HG02610 (cell line): ENCODE data around the gene ANKRD27.
"Not testable (repeated sequence)": the region's sequence is repeated elsewhere in the genome, so short reads cannot be mapped to it uniquely, and the experiment has no call there.

ENCODE experiments used
- ATAC-seq: cut with Tn5 transposase; IDR thresholded peaks from one replicate; pipeline ENCODE4 v1.9.1; 2021; ENCODE audit warnings: mild to moderate bottlenecking, moderate library complexity; ENCODE audit not compliant: unreplicated experiment

The ANKRD27 gene

DNA sequence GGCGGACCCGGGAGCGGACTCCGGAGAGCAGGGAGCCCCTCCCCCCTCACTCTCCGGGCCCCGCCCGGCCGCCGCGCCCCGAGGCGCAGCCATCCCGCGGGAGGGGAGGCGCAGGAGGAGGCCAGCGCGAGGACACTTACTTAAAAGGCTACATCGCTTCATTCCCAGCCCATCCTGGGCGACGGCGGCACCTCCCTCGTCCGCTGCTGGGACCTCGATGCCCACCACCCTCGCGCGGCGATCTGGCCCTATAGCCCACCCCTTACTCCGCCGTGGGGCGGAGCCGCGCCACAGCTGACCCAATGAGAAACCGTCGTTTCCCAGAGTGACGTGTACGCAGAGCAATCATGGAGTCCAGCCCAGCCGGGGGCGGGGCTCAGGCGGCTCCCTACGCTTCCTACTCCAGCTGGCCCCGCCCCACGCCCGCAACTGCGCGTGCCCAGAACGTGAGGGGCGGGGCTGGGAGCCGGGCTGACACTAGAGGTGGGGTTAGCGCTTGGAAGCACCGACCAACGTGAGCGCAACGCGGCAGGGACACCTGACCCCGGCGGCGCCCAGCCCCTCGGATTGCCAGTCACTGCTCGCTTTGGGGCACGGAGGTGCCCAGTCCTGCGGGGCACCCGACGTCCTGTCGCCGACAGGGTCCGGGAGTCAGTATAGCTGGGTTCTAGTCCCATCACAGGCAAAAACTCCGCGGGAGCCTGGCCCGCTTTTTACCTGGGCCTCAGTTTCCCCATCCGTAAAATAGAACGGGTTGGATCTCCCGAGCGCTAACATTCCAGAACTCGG lies at the start of gene ANKRD27:
TSS of gene ANKRD27 (minus strand) at position 250 of the 789 bp plus-strand sequence. CDS start 16,165 bp downstream, outside the sequence.
- peak; percentile 99 for ATAC-seq

DNA sequence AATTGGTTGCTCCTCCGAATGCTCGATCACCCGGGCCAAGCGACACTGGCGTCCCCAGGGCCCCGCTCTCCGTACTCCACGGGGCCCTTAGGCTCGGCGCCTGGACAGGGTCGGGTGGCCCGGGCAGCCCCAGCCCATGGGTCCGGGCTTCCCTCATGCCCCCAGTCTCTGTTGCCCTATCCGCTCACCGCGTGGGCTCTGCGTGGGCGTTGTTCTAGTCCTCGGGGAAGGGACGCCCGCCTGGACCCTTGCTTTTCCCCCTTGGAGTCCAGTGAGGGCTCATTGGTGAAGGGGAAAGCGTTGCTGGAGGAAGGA lies 45.9 kb upstream of the ANKRD27 start:
- ATAC-seq: no peak

DNA sequence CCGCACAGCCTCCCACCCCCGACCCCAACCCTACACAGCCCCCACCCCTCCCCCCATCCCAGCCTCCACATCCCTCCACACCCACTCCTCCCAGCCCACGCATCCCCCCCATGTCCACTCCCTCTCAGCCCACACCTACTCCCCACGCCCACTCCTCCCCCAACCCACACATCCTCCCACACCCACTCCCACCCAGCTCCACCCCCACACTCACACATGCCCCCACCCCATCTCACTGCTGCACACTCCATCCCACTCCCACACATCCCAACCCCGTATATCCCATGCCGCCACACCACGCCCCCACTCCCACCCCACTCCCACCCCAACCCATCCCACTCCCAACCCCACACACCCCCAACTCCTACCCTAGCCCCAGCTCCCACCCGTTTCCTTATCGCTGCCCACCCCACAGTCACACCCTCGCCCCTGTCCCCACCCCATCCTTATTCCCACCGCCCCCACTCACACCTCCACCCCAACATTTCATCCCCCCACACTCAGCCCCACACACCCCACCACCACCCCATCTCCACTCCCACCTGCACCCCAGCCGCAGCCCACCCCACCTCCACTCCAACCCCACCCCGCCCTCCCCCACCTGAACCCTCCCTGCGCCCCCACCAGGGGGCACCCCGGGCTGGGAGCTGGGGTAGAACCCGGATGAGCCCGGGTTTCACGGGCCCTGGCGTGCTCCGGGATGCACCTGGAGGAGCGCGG lies 45.4 kb upstream of the ANKRD27 start:
- ATAC-seq: no peak

DNA sequence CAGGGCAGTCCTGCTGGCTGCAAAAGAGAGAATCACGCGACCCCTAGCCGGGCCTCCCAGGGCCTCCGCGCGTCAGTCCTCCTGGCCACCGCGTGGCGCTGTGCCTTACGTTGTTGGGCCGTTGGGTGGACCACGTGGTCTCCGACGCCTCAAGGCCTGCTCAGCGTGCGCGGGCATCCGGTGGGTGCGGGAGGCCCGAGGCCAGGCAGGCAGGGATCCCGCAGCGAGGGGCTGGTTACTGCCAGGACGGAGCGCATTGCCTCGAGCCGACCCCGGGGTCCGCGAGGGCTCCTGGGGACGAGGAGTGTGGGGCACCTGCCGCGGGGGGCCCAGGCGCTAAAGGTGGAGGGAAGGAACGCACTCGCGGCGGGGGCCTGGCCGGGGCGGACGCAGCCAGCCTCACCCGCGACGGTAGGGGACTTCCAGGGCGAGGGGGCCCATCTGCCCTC lies 44.7 kb upstream of the ANKRD27 start, which contains the start of gene TDRD12:
TSS of gene TDRD12 (plus strand) at position 157 of the 449 bp plus-strand sequence. CDS start 306 bp downstream, outside the sequence.
- no peak for ATAC-seq

DNA sequence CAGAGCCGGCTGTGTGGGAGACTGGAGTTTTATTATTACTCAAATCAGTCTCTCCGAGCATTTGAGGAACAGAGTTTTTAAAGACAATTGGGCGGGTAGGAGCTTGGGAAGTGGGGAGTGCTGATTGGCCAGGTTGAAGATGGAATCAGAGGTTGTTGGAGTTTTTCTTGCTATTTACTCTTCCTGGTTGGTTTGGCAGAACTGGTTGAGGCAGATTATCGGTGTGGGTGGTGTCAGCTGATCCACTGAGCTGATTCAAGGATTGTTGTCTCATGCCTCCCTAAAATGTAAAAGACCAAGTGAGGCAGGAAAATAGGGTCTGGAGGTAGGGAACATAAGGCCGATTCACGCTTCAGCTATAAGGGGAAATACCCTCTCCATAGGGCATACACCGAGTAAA lies 43.3 kb upstream of the ANKRD27 start:
- ATAC-seq: no peak

DNA sequence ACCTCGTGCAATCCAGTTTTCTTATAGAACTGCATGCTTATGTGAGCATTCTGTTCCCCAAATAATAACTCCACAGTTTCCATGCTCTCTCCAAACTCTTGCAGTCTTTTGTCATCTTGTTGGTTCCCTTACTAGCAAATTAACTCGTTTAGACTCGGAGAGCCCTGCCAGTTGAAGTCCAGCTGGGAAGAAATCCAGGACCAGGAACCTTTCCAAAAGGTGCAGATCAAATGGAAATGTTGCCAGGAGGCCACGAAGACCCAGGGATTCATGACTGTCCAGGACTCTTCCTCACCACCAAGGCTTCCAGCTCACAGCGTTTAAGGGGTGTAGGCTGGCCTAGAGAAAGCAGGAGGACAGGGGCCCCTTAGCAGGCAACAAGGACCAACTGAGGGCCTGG lies 42.5 kb upstream of the ANKRD27 start:
- ATAC-seq: no peak

DNA sequence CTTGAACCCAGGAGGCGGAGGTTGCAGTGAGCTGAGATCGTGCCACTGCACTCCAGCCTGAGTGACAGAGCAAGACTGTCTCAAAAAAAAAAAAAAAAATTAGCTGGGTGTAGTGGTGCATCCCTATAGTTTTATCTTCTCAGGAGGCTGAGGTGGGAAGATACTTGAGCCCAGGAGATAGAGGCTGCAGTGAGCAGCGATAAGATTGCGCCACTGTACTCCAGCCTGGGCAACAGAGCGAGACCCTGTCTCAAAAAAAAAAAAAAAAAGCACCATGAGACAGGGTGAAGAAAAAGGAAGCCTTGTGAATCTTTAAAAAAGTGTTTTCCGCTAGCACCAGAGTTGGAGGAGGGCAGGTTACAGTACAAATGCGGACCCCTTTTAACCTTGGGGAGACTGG lies 41.2 kb upstream of the ANKRD27 start:
- ATAC-seq: not testable (repeated sequence)

DNA sequence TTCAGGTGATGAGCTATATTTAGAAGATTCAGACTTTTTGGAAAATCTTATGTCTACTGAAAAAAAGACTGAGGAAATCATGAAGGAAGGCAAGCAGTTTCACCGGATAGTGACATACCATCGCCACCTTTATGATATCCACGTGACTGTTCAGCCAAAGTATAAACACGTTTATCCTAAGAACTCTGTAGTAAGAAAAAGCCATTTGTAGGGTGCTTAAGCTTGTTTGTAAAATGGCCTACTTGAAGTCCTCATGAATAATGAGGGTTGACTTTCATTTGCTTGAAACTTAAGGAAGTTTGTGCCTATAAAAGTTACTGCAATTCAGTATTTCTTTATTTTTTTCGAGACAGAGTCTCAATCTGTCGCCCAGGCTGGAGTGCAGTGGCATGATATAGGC lies 36.8 kb upstream of the ANKRD27 start:
- no peak for ATAC-seq

DNA sequence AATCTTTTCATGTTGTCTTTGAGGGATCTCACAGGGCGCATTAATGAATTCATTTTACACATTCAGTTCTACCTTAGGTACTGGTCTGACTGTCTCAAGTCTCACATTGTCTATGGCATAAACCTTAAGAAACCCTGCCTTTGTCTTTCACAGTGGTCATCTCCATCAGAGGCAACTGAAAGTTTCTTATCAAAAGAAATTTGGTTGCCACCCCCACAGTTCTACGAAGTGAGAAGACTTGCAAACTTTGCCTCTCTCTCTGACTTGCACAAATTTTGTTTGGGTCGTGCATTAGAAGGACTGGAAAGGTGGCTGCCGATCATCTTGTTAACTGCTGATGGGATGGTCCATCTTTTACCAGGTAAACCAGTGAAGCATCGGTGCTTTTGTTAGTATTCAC lies 34.1 kb upstream of the ANKRD27 start:
- ATAC-seq: no peak

DNA sequence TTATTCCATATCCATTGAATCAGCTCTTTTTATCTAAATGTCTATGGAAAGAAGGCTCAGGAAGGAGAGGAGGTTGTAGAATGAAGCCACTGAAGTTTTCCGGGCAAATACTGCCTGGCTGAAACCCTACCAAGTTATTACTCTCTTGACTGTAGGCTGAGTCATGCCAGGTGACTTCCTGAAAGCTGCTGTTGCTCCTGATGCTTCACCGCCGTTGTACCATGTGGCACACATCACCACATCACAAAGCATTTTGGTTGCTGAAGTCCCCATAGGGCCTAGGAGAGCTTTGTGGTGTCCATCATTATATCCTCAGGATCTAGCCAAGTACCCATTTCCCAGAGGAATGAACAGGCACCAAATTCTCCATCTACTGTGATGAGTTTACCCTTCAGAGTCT lies 33.5 kb upstream of the ANKRD27 start:
- ATAC-seq: no peak

DNA sequence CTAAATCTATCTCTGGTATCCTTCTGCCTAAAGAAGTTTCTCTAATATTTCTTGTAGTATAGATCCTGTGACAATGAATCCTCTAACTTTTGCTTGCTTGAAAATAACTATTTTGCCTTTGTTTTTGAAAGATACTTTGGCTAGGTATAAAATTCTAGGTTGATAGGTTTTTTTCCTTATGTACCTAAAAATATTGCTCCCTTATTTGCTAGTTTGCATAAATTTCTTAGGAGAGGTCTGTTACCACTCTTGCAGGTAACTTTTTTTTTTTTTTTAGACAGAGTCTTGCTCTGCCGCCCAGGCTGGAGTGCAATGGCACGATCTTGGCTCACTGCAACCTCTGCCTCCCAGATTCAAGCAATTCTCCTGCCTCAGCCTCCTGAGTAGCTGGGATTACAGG lies 29.0 kb upstream of the ANKRD27 start:
- not testable (repeated sequence) for ATAC-seq

DNA sequence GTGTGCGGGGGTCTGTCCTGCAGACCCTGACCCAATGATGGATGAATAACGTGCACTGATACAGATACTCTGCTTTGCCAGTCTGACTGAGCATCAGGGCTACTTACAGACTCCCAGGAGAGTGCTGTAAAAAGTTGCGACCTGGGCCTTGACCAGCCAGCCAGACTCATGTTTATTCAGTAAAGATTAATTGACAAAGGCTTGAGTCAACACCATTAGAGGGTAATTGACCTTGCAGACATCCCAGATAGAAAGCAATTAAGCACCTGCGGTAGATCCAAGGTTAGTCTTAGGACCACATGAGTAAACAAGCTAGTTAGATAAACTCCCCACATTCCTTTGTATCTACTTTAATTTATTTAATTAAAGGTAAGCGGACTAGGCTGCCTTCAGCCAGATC lies 27.0 kb upstream of the ANKRD27 start:
- no peak for ATAC-seq

DNA sequence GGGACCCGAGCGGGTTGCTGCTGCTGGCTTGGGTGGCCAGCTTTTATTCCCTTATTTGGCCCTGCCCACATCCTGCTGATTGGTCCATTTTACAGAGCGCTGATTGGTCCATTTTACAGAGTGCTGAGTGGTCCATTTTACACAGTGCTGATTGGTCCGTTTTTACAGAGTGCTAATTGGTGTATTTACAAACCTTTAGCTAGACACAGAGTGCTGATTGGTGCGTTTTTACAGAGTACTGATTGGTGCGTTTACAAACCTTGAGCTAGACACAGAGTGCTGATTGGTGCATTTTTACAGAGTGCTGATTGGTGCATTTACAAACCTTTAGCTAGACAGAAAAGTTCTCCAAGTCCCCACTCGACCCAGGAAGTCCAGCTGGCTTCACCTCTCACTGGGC lies 25.1 kb upstream of the ANKRD27 start:
- ATAC-seq: not testable (repeated sequence)

DNA sequence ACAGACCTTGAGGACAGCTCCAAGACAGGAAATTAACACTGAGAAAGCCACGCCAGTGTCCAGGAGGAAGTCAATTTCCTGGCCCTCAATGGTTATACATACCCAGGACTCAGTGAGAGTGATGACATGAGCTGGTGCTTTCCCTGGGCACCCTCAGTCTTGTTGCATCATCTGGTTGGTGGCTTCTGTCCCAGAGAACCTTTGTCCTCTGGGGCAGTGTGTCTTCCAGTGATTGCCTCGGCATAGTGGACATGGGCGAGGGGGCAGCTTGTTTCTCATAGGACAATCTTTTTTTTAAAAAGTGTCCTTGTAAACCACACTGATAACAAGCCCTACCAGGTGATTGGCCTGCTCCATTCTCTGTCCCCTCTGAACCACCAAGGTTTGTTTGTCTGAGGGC lies 21.8 kb upstream of the ANKRD27 start:
- not testable (repeated sequence) for ATAC-seq

DNA sequence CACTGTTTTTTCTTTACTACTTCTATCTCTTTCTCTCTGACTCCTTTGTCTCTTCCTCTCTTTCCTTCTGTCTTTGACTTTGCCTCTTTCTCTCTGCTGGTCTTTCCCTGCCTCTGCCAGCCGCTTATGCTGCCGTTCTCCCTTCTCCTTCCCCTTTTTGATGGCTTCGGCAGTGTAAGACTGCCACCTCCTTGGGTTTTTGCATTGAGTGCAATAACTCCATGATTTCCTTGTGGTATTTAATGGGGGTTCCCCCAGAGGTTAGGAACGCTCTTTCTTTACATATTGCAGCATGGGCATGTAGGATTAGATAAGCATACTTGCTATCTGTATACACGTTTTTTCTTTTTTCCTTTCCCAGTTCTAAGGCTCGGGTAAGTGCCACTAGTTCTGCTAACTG lies 20.5 kb upstream of the ANKRD27 start:
- not testable (repeated sequence) for ATAC-seq

DNA sequence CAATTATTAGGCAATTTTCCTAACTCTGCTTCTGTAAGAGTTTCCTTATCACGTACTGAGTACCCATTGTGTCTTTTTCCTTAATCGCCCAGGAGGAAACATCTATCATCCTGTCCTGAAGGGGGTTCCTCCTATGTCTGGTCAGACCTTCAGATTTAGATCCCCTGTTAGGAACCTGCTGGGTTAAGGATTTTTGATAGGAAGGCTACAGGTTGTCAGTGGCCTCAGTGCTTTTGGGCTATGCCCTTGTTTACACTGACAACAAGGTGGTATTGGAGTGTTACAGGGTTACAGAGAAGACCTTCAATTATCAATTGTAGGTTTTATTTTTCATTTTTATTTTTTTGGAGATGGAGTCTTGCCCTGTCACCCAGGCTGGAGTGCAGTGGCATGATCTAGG lies 19.9 kb upstream of the ANKRD27 start:
- ATAC-seq: not testable (repeated sequence)

DNA sequence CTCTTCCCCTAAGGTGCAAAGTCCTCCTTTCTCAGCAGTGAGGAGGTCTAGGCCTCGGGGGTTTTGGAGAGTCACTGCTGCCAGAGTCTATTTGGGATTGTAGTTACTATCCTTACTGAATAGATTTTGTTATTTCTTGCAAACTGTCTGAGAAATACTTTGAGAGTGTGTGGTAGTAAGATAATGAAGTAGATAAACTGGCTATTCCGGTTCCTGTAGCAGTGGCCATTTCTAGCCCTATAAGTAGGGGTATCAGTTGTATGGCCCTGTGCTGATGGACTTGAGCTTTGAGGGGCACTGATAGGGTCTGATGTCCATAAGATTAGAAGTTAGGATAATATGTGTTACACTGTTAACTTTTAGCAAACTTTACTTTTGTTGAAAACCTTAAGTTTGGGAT lies 19.3 kb upstream of the ANKRD27 start:
- ATAC-seq: not testable (repeated sequence)

DNA sequence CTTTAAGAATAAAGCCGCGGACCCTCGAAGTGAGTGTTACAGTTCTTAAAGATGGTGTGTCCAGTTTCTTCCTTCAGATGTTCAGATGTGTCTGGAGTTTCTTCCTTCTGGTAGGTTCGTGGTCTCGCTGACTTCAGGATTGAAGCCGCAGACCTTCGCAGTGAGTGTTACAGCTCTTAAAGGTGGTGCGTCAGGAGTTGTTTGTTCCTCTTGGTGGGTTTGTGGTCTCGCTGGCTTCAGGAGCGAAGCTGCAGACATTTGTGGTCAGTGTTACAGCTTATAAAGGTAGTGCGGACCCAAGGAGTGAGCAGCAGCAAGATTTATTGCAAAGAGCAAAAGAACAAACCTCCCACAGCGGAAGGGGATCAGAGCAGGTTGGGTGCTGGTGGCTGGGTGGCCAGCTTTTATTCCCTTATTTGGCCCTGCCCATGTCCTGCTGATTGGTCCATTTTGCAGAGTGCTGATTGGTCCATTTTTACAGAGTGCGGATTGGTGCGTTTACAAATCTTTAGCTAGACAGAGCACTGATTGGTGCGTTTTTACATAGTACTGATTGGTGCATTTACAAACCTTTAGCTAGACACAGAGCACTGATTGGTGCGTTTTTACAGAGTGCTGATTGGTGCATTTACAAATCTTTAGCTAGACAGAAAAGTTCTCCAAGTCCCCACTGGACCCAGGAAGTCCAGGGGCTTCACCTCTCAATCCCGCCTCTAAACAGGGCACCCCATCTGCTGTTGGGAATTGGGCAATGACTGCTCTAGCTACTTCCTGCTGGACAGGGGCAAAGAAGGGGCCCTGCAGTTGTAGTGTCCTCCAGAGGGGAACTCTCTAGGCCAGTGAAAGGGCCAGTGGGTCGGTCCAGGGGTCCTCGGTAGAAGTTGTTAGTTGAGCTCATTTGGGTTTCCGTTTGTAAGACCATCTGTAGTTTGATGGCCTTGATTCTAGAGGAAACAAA lies 18.4 kb upstream of the ANKRD27 start:
- not testable (repeated sequence) for ATAC-seq

DNA sequence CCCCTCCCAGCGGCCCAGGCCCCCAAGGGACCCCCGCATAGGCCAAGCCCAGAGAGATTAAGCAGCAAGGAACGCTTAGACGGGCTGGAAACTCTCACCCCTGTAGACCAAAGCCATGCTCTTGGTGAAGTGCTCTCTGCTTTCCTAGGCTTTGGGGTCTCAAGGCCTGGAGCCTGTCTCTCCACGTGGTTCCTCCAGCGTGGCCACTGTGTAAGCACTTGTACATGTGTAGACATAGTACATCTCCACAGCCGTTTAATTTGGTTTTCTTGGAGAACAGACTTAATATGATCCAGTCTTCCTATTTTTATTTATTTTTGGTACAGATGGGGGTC lies 17.7 kb upstream of the ANKRD27 start:
- no peak for ATAC-seq

DNA sequence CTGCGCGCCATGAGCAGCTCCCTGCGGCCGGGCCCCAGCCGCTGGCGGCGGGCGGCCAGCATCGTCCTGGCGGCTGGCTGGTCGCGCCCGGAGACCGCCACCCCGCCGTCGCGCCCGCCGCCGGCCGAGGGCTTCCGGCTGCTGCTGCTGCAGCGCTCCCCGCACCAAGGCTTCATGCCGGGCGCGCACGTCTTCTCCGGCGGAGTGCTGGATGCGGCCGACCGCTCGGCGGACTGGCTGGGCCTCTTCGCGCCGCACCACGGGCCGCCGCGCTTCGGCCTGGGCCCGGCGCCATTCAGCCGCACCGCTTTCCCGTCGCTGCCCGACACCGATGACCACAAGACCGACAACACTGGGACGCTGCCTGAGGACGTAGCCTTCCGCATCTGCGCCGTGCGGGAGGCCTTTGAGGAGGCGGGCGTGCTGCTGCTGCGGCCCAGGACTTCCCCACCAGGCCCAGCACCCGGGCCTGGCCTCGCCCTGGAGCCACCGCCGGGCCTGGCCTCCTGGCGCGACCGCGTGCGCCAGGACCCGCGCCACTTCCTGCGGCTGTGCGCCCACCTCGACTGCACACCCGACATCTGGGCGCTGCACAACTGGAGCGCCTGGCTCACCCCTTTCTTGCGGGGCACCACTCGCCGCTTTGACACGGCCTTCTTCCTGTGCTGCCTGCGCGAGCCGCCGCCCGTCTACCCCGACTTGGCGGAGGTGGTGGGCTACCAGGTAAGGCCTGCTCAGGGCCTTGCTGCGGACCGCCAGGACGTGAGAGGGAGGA lies 17.2 kb upstream of the ANKRD27 start:
- ATAC-seq: peak; percentile 55
